Endothelial cell (in vitro differentiated cells): ENCODE results near the gene PLAAT2. TPM values are rescaled to one million over a fixed set of nuclear protein-coding genes. Genes with fewer than 3 reads are reported as not detected.
A peak's percentile ranks its signal among the peaks of the same experiment; 100 is the strongest.
"Not testable (repeated sequence)": the region's sequence is repeated elsewhere in the genome, so short reads cannot be mapped to it uniquely, and the experiment has no call there.

Experiments used
- DNase-seq: peaks from one replicate; pipeline ENCODE4 v3.0.0; 2021; ENCODE audit warnings: low spot score
- H3K27ac Mint-ChIP-seq: one replicate; pipeline ENCODE4 v1.8.0; 2021; ENCODE audit warnings: mixed read lengths, inconsistent platforms; ENCODE audit not compliant: unreplicated experiment
- H3K27me3 Mint-ChIP-seq: one replicate; pipeline ENCODE4 v1.8.0; 2021; ENCODE audit warnings: mild to moderate bottlenecking, moderate library complexity, mixed read lengths, inconsistent platforms; ENCODE audit not compliant: unreplicated experiment
- H3K36me3 Mint-ChIP-seq: one replicate; pipeline ENCODE4 v1.8.0; 2021; ENCODE audit warnings: mild to moderate bottlenecking, low read depth, mixed read lengths, inconsistent platforms; ENCODE audit not compliant: unreplicated experiment
- H3K4me1 Mint-ChIP-seq: one replicate; pipeline ENCODE4 v1.8.0; 2021; ENCODE audit warnings: mild to moderate bottlenecking, mixed read lengths, inconsistent platforms; ENCODE audit not compliant: unreplicated experiment
- H3K4me3 Mint-ChIP-seq: one replicate; pipeline ENCODE4 v1.8.0; 2021; ENCODE audit warnings: mild to moderate bottlenecking, mixed read lengths, inconsistent platforms; ENCODE audit not compliant: unreplicated experiment
- H3K9me3 Mint-ChIP-seq: one replicate; pipeline ENCODE4 v1.8.0; 2021; ENCODE audit warnings: mixed read lengths, inconsistent platforms; ENCODE audit not compliant: unreplicated experiment
- total RNA-seq: library from RNA; stranded (reverse); fragmentation: NEBNext Ultra II Directional; extraction: Animal tissue kit (Norgen Biotek cat#: 25700); gene quantifications from one replicate; pipeline ENCODE4 v1.2.1, GENCODE V29; 2021; ENCODE audit not compliant: unreplicated experiment
- TF ChIP-seq, protein P1 (sequence below): fragments of 200-600 bp; sonication (generic); IDR thresholded peaks from one replicate; pipeline ENCODE4 v1.5.0; 2021; ENCODE audit warnings: antibody characterized with exemption; ENCODE audit not compliant: unreplicated experiment

Gene PLAAT2
- total RNA-seq, 1 donor from 2014 or later = not detected

DNA sequence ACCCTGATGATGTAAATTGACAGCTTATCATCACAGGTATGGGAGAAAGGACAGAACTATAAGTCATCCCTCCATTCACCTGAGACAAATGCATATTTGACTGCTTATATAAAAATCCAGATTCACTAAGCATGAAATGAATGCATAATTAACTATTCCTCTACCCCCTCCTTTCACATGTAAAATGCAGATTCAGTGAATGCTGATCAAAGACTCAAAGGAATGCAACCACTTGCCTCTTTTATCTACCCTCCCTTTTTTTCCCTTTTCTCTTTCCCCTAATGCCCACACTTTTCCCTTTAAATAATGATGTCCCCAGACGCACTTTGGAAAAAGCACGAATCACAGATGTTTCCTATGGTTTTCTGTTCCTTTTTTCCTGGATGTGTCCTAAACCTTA, 31.1 kb downstream of the PLAAT2 start:
- TF ChIP-seq, protein P1, sequence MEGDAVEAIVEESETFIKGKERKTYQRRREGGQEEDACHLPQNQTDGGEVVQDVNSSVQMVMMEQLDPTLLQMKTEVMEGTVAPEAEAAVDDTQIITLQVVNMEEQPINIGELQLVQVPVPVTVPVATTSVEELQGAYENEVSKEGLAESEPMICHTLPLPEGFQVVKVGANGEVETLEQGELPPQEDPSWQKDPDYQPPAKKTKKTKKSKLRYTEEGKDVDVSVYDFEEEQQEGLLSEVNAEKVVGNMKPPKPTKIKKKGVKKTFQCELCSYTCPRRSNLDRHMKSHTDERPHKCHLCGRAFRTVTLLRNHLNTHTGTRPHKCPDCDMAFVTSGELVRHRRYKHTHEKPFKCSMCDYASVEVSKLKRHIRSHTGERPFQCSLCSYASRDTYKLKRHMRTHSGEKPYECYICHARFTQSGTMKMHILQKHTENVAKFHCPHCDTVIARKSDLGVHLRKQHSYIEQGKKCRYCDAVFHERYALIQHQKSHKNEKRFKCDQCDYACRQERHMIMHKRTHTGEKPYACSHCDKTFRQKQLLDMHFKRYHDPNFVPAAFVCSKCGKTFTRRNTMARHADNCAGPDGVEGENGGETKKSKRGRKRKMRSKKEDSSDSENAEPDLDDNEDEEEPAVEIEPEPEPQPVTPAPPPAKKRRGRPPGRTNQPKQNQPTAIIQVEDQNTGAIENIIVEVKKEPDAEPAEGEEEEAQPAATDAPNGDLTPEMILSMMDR = no peak
- Mint-ChIP-seq H3K27me3 (no peaks in the 10 kb centered on the region), H3K27ac (no peak overlapping the region), H3K4me1 (peaks cover 21% of the 10 kb centered on the region), H3K4me3 (no peak overlapping the region), H3K9me3 (no peaks in the 10 kb centered on the region), H3K36me3 (no peaks in the 10 kb centered on the region)
- DNase-seq = no peak

DNA sequence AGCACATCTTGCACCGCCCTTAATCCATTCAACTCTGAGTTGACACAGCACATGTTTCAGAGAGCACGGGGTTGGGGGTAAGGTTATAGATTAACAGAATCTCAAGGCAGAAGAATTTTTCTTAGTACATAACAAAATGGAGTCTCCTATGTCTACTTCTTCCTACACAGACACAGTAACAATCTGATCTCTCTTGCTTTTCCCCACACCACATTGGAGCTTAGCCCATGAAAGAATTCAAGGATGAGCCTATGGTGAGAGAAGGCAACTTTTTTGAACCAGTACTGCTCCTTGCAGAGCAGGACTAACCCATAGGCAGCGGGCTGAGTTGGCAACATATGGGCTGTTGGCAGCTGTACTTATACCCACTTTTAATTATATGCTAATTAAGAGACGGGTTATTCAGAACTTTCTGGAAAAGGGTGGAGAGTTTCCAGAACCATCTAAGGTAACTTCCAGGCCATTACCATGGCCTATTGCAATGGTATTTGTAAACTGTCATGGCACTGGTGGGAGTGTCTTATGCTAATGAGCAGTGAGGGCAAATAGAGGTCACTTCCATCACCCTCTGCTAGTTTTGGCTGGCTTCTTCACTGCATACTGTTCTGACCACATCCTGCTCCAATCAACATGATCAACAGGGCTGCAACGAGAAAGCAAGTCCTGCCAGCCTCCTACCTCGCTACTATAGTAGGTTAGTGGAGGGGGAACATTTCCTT, 31.9 kb downstream of the PLAAT2 start:
- peaks cover 21% of the 10 kb centered on the region for H3K4me1 Mint-ChIP-seq
- H3K4me3 Mint-ChIP-seq, H3K9me3 Mint-ChIP-seq, H3K27ac Mint-ChIP-seq, DNase-seq, H3K36me3 Mint-ChIP-seq, H3K27me3 Mint-ChIP-seq: not testable (repeated sequence)

DNA sequence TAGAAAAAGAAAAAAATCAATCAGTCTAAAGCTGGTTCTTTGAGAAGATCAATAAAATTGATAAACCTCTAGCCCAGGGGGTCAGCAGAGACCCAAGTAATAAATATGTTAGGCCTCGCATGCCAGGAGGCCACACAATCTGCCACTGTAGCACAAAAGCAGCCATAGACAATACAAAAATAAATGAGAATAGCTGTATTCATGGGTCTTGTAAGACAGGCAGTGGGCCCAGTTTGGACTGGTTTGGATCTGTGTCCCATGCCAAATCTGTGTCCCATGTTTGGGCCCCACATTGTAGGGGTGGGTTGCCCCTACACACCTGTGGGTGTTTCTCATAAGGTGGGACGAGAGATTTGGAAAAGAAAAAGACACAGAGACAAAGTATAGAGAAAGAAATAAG, 33.2 kb downstream of the PLAAT2 start:
- Mint-ChIP-seq H3K4me3 (no peak overlapping the region), H3K9me3 (no peaks in the 10 kb centered on the region), H3K27me3 (no peaks in the 10 kb centered on the region), H3K36me3 (no peaks in the 10 kb centered on the region), H3K4me1 (peaks cover 21% of the 10 kb centered on the region), H3K27ac (no peak overlapping the region)
- TF ChIP-seq, protein P1 = no peak
- DNase-seq = no peak

GRCh38 chr11:63529373-63529772, 33.8 kb downstream of the PLAAT2 start:
- H3K27ac Mint-ChIP-seq = not testable (repeated sequence)

DNA sequence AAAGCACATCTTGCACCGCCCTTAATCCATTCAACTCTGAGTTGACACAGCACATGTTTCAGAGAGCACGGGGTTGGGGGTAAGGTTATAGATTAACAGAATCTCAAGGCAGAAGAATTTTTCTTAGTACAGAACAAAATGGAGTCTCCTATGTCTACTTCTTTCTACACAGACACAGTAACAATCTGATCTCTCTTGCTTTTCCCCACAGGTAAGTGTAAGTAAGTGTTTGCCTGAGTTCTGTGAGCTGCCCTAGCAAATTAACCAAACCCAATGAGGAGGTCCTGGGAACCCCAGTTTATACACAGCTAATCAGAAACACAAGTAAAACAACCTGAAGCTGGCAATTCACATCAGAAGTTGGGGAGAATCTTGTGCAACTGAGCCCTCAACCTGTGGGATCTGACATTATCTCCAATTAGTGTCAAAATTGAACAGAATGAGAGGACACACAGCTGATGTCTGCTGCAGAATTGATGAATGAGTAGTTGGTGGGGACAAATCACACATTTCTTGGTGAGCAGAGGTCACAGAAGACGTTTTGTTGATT, 34.4 kb downstream of the PLAAT2 start:
- DNase-seq, H3K27me3 Mint-ChIP-seq, H3K27ac Mint-ChIP-seq, H3K4me3 Mint-ChIP-seq, H3K36me3 Mint-ChIP-seq, H3K9me3 Mint-ChIP-seq: not testable (repeated sequence)
- H3K4me1 Mint-ChIP-seq = peaks cover 21% of the 10 kb centered on the region

More at GRCh38 chr11:63529373-63529772, 33.8 kb downstream of the PLAAT2 start:
- DNase-seq, H3K27me3 Mint-ChIP-seq, H3K36me3 Mint-ChIP-seq, H3K4me3 Mint-ChIP-seq, H3K9me3 Mint-ChIP-seq: not testable (repeated sequence)
- H3K4me1 Mint-ChIP-seq = peaks cover 21% of the 10 kb centered on the region

GRCh38 chr11:63528156-63528555, 35.0 kb downstream of the PLAAT2 start:
- H3K27ac Mint-ChIP-seq = peak overlapping the region; percentile 74
- H3K4me1 Mint-ChIP-seq = peaks cover 21% of the 10 kb centered on the region
- not testable (repeated sequence) for DNase-seq, H3K27me3 Mint-ChIP-seq, H3K4me3 Mint-ChIP-seq, H3K9me3 Mint-ChIP-seq, H3K36me3 Mint-ChIP-seq

DNA sequence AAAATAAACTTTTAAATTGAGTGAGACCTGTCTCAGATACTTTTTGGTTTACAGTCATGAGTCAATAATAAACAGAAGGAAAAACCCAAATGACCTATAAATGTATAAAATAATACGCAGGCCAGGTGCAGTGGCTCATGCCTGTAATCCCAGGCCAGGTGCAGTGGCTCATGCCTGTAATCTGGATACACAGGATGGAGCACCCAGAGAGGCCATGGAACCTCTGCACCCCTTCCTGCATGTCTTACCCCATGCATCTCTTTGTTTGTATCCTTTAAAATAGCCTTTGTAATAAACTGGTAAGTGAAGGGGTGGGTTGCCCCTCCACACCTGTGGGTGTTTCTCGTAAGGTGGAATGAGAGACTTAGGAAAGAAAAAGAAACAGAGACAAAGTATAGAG, 35.5 kb downstream of the PLAAT2 start:
- Mint-ChIP-seq H3K4me3 (no peak overlapping the region), H3K36me3 (peaks cover 6% of the 10 kb centered on the region), H3K27me3 (no peaks in the 10 kb centered on the region), H3K9me3 (no peaks in the 10 kb centered on the region), H3K27ac (peak overlapping the region; percentile 74), H3K4me1 (peaks cover 21% of the 10 kb centered on the region)
- TF ChIP-seq, protein P1 = no peak
- DNase-seq = no peak
